GM23338 (cell line): Measurements from ENCODE around the gene FAF2.

Source experiments
- EZH2 ChIP-seq: fragments of 200-600 bp; sonication (generic); IDR thresholded peaks from one replicate; pipeline ENCODE4 v1.8.0; 2017; ENCODE audit warnings: antibody characterized with exemption, mild to moderate bottlenecking, low read depth; ENCODE audit not compliant: unreplicated experiment
- EZH2phosphoT487 ChIP-seq: fragments of 200-600 bp; sonication (generic); IDR thresholded peaks from one replicate; pipeline ENCODE4 v1.8.1; 2018; ENCODE audit warnings: antibody characterized with exemption; ENCODE audit not compliant: unreplicated experiment

- no peak for TF ChIP-seq EZH2
- no peak for TF ChIP-seq EZH2phosphoT487
Measured at GRCh38 chr5:176470539-176470938, 22.4 kb downstream of the FAF2 start.
